DMS114 treated with DMSO at 0.1 percent for 48 hours (cell line): Measurements from ENCODE around the gene PHLDB1.

Experiments
- DNase-seq: peaks from one replicate; lab custom pipeline; 2025; ENCODE audit not compliant: unreplicated experiment; lab: John Stamatoyannopoulos, UW

PHLDB1 gene

DNA sequence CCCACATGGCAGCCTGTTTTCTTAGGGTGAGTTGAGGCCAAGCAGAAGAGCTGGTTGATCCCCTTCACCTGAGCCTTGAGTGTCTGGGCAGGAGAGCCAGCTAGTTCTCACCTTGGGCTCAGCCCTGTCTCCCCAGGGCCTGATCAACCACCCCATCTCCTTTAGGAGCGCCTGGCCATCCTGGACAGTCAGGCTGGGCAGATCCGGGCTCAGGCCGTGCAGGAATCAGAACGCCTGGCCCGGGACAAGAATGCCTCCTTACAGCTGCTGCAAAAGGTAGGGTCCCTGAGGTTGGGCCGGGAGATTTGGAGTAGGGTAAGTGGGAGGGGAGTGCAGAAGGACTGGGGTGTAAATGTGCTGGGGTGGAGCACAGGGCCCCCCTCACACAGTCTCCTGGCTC, 31.3 kb downstream of the PHLDB1 start:
- DNase-seq, result no peak

DNA sequence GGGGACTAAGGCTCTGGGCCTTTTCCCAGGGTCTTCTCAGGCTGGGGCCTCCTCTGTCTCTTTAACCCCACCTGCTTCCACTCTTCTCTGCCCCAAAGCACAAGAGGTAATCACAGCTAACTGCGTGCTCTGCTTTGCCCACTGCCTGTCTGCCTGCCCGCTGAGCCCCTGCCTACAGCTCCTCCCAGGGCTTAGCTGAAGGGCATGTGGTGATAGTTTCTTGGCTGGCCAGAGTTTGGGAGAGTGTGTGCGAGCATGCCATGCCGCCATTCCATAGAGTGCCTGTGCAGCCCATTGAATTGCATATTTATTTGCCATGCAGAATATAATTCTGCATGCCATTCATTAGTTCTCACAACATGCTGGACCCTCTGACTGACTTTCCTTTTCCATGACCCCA, 32.5 kb downstream of the PHLDB1 start:
- no peak for DNase-seq

- no peak for DNase-seq
Observed at GRCh38 chr11:118640332-118641154, 33.1 kb downstream of the PHLDB1 start.

DNA sequence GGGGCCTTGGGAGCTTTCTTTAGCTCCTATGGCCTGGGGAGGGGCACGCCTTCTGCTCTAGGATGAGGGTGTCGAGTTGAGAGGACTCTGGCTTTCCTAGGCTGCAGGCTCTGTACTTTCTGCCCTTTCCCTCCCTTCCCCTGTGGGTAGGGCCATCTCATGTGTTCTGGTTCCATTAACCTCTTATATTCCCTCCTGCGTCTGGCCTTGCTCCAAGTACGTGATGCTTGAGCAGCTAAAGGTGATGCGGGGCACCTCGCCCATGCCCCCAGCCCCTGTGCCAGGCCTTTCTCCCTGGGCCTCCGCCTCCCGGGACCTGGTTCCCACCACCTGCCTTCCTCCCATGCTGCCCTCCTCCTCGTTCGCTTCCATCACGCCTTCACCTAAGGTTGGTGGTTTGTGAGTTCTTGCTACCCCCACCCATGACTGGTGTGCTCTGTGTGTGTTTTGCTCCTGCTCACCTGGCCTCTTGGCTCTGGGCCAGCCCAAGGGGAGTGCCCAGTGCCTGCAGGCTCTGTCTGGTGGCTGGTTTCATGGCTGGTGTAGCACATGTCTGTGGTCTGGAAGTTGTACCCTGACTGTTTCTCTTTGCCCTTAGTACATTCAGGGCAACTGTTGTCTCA, 34.1 kb downstream of the PHLDB1 start:
- DNase-seq, result no peak

DNA sequence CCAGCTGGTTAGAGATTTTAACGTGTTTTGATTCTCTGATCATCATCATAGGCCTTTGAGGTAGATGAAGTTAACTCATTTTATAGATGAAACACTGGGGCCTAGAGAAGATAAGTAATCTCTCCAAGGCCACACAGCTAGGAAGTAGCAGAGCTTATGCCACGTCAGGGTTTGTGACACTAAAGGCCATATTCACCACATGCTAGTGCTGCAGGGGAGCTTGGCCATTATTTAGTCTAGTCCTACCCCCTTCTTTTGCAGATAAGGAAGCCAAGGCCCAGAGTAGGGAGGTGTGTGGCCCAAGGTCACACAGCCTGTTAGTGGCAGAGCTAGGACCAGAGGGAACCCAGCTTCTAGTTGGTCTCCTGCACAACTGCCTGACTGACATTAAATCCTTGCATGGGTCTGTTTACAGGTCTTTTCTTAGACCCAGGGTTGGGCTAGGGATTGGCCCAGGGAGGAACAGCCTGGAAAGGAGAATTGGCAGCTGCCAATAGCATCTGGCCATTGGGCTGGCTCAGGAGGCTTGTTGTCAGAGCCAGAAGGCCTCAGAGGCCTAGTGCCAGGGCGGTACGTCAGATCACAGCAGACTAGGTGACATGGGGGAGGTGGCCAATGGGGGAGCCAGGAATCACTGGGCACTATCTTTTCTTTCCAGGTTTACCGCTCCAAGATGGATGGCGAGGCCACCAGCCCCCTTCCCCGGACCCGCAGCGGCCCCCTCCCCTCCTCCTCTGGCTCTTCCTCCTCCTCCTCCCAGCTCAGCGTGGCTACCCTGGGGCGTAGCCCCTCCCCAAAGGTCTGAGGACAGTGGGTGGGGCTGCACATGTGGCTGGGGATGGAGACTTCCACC, 36.0 kb downstream of the PHLDB1 start:
- no peak for DNase-seq

GRCh38 chr11:118643995-118644345, 36.6 kb downstream of the PHLDB1 start:
- DNase-seq, result no peak

DNA sequence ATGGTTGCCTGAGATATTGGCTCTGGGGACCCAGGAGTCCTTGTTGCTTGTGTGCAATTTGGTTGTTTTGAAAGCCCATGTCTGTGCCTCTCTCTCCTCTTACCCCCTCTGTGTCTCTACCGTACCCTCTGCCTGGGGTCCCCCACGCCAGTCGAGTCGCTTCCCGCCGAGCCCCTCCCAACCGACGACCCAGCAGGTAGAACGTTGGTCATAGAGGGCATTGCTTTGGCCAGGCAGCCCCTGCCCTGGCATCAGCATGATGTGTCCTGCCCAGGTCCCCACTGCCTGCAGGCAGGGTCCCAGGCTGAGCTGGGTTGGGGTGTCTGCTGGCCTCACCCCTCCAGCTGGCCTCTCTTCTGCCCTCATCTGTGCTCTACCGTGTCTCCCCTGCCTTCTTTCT, 37.1 kb downstream of the PHLDB1 start:
- DNase-seq, result no peak

DNA sequence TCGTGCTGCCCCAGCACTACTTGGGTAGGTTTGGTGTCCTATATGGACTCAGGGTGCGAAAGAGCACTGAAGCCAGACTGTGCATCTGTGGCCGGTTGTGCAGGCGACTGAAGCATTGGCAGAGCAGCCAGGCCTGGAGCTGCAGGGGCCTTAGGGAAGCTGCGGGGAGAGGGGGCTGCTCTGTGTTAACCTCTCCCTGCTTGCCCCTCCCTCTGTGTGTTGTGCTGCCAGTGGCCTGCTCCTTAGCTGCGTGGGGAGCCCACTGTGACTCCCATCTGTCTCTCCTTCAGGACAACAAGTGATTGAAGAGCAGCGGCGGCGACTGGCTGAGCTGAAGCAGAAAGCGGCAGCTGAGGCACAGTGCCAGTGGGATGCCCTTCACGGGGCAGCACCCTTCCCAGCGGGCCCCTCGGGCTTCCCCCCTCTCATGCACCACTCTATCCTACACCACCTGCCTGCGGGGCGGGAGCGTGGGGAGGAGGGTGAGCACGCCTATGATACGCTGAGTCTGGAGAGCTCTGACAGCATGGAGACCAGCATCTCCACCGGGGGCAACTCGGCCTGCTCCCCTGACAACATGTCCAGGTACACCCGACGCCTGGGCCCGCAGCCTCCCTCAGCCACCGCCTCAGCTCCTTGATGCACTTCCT, 37.8 kb downstream of the PHLDB1 start:
- DNase-seq, result no peak

- DNase-seq, result no peak
Observed at GRCh38 chr11:118646393-118646792, 39.0 kb downstream of the PHLDB1 start.

DNA sequence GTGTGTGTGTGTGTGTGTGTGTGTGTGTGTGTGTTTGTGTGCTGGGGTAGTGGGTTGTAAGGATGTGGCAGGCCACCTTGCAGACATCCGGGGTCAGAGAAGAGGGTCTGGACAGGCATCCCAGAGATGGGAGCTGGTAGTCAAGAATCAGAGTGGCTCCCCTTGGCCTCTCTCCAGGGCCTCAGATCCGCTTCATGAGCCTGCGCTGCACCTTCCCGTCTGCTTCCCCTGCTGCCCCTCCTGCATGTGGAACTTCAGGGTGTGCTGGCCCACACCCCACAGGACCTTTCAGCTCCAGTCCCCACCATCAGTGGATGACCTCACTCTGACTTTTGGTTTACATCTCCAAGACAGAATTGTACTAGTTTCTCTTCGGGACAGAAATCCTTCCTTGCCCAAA, 40.9 kb downstream of the PHLDB1 start:
- no peak for DNase-seq

DNA sequence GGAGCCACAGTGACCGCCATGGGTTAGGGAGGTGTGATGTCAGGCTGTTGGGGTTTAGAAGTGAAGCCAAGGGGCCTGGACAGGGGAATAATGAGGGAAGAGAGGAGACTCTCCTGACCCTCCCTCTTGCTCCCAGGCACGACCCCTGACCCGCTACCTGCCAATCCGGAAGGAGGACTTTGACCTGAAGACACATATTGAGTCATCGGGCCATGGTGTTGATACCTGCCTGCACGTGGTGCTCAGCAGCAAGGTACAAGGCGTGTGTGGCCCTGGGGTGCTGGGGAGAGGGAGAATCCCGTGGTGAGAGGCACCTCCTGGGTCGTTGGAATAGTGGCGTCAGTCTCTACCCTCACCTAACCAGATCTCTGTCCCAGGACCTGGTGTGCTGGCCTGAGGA, 42.5 kb downstream of the PHLDB1 start:
- no peak for DNase-seq

DNA sequence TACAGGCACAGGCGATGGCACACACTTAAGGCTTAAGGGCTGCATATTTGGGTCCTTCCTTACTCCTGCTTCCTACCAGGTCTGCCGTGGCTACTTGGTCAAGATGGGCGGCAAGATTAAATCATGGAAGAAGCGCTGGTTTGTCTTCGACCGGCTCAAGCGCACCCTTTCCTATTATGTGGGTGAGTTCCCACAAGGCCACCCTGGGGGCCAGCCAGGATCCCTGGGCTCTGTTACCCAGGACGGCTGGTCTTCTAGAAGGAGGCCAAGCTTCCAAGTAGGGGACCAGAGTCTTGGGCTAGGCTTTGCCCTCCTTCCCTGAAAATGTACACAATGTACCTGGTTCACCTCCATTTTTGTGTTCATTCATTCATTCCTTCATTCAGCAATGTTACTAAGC, 43.0 kb downstream of the PHLDB1 start:
- no peak for DNase-seq

GRCh38 chr11:118651820-118652219, 44.4 kb downstream of the PHLDB1 start:
- no peak for DNase-seq

GRCh38 chr11:118652681-118653181, 45.3 kb downstream of the PHLDB1 start:
- no peak for DNase-seq

DNA sequence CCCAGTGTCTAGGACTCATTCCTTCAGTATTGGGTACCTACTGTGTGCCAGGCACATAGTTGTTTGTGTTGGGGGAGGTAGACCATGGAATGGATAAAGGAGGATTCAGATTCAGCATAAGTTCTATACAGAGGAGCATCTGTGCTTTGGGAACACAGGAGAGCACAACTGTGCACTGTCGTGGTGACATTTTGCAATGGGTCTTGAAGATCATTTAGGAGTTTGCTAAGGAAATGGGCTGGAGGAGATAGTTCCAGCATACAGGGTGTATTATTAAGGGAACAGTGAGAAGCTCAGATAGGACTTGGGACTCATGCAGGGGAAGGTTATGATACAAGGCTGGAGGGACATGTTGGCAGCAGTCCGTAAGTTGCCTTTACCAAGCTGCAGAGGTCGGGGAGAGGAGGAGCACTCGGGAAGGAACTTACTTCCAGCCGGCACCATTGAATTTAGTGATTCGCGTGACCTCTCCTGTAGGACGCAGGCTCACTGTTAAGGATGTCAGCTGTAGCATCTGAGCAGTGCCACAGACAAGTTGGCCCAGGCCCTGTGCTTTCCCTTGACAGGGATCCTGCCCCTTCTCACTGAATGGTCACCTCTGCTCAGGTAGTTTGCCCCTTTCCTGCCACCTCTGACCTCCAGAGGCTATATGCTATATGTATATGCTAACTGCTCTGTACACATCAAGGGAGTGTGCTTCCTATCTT, 46.4 kb downstream of the PHLDB1 start:
- no peak for DNase-seq

- no peak for DNase-seq
Observed at GRCh38 chr11:118655486-118656190, 48.2 kb downstream of the PHLDB1 start.

DNA sequence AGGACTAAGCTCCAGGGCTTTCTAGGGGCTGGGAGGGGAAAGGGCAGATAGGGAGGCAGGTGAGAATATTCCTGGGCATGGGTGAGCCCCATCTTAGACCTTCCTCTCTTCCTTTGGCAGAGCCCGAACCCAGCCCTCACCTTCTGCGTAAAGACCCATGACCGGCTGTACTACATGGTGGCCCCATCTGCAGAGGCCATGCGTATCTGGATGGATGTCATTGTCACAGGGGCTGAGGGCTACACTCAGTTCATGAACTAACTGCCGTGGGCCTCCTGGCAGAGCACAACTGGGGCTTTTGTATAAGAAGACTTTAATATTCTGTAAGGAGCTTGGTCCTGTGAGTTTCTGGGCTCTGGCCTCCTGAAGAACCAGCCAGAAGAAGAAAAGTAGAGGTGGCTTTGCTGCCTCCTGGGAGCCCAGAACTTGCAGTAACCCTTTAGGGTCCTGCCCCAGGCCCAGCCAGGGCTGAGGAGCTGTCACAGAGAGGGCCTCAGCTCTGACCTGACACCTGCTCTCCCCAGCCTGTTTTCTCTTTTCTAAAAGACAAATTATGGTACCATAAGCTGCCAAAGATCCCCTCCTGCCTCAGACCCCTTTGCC, 49.2 kb downstream of the PHLDB1 start:
- DNase-seq, result no peak

DNA sequence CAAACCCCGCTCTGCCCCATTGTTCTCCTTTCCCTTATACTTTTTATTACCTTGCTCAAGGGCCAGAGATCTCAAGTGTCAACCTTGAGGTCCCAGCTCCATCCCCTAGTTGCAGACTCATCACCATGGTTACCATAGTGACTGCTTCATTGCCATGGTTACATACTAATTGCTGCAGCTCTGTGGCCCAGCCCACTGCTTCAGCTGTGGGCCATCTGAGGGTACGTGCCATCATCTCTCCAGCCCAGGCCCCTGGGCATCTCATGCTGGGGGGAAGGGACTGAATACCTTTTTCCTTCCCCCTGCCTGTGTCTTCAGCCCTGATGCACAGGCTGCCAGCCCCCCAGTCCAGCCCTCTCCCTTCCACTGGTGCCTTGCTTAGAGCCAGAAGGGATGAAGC, 49.8 kb downstream of the PHLDB1 start:
- no peak for DNase-seq

DNA sequence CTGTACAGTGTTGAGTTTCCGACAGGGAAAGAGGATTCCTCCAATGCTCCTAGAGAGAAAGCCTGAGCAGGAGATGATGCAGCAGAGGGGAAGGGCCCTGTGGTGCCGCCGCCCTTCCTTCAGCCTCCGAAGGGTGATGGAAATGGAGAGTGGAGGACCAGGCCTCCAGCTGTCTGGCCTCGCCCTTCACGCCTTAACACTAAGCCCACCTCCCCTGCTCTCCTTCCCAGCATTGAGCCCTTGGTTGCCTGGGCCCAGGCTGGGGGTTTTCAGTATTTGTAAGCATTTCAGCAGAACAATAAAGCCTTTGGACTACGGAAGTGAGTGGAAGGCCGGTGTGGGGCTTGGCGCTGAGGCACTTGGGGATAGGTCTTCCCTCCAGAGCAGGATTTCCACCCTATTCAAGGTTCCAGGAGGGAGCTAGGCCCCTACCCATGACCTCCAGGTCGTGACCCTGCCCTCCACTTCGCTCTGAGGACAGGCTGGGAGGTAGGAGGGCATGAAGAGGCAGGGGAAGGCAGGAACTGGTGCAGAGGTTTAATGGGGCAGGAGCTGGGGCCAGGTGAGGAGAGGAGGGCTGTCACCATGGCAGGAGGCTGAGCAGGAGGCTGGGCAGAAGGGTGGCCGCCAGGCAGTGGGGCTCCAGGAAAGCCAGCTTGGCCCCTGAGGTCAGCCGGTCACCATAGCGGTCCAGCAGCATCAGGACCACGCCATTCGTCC, 50.5 kb downstream of the PHLDB1 start:
- DNase-seq, result no peak
